HepG2 (cell line): ENCODE measurements around the gene SIN3A. TPM values are rescaled to one million over a fixed set of nuclear protein-coding genes. Genes with fewer than 3 reads are reported as not detected.
A peak's percentile ranks its signal among the peaks of the same experiment; 100 is the strongest.

Experiments used
- ELF1 ChIP-seq: sonication (generic); formaldehyde crosslinking; IDR thresholded peaks from 2 replicates; pipeline ENCODE4 v1.4.0; 2020; ENCODE audit warnings: missing genetic modification reagents
- GTF3A ChIP-seq: sonication (generic); formaldehyde crosslinking; conservative IDR thresholded peaks from 2 replicates; pipeline ENCODE4 v1.4.0; 2020; ENCODE audit warnings: mild to moderate bottlenecking, missing genetic modification reagents
- HIVEP1 ChIP-seq: sonication (generic); formaldehyde crosslinking; IDR thresholded peaks from 2 replicates; pipeline ENCODE4 v1.4.0; 2020; ENCODE audit warnings: mild to moderate bottlenecking, missing genetic modification reagents
- HNRNPLL ChIP-seq: fragments of 200-400 bp; formaldehyde crosslinking; IDR thresholded peaks from 2 replicates; pipeline ENCODE4 v1.6.1; 2017; ENCODE audit warnings: mild to moderate bottlenecking, low read depth, low read length; ENCODE audit not compliant: poor library complexity, severe bottlenecking
- HOXA3 ChIP-seq: sonication (generic); formaldehyde crosslinking; IDR thresholded peaks from 2 replicates; pipeline ENCODE4 v1.5.0; 2020; ENCODE audit warnings: missing genetic modification reagents
- ISL2 ChIP-seq: sonication (generic); formaldehyde crosslinking; IDR thresholded peaks from 2 replicates; pipeline ENCODE4 v1.5.0; 2020; ENCODE audit warnings: missing genetic modification reagents
- KDM4B ChIP-seq: sonication (generic); formaldehyde crosslinking; IDR thresholded peaks from 2 replicates; pipeline ENCODE4 v1.4.0; 2020; ENCODE audit warnings: missing genetic modification reagents
- KDM5A ChIP-seq: fragments of 200-600 bp; sonication (generic); IDR thresholded peaks from 2 replicates; pipeline ENCODE4 v1.7.0; 2018; ENCODE audit warnings: antibody characterized with exemption, mild to moderate bottlenecking, low read length, borderline replicate concordance
- KLF13 ChIP-seq: sonication (generic); formaldehyde crosslinking; IDR thresholded peaks from 2 replicates; pipeline ENCODE4 v1.4.0; 2020; ENCODE audit warnings: mild to moderate bottlenecking, missing genetic modification reagents
- MTF2 ChIP-seq: sonication (generic); formaldehyde crosslinking; IDR thresholded peaks from 2 replicates; pipeline ENCODE4 v1.5.0; 2020; ENCODE audit warnings: missing genetic modification reagents, borderline replicate concordance
- MXD4 ChIP-seq: IDR thresholded peaks from 2 replicates; pipeline ENCODE4 v1.6.1; 2016; ENCODE audit warnings: mild to moderate bottlenecking, missing biosample characterization, missing genetic modification reagents
- MXI1 ChIP-seq: IDR thresholded peaks from 3 replicates; pipeline ENCODE4 v1.6.1; 2012; ENCODE audit warnings: low read depth, low read length, inconsistent platforms, borderline replicate concordance
- NR2F1 ChIP-seq, 2 experiments: fragments of 450-650 bp in 1 of 2; formaldehyde crosslinking in 1 of 2; IDR thresholded peaks; 2 replicates each; pipeline versions ENCODE4 v1.5.0 to v1.6.1; 2016 to 2020; ENCODE audit warnings: mild to moderate bottlenecking in 1 of 2, missing compliant biosample characterization in 1 of 2, missing genetic modification reagents in 1 of 2, moderate library complexity in 1 of 2
- TARDBP ChIP-seq: sonication (generic); formaldehyde crosslinking; IDR thresholded peaks from 2 replicates; pipeline ENCODE4 v1.8.0; 2022; ENCODE audit warnings: mild to moderate bottlenecking, missing genetic modification reagents
- ZMAT3 ChIP-seq: sonication (generic); formaldehyde crosslinking; conservative IDR thresholded peaks from 2 replicates; pipeline ENCODE4 v1.7.0; 2021; ENCODE audit warnings: missing genetic modification reagents
- ZNF468 ChIP-seq: sonication (generic); formaldehyde crosslinking; IDR thresholded peaks from 2 replicates; pipeline ENCODE4 v1.8.0; 2022; ENCODE audit warnings: mild to moderate bottlenecking, moderate library complexity, missing genetic modification reagents
- ZNF563 ChIP-seq: sonication (generic); formaldehyde crosslinking; IDR thresholded peaks from 2 replicates; pipeline ENCODE4 v1.8.0; 2022; ENCODE audit warnings: mild to moderate bottlenecking, moderate library complexity, missing genetic modification reagents
- ZNF746 ChIP-seq: sonication (generic); formaldehyde crosslinking; IDR thresholded peaks from 2 replicates; pipeline ENCODE4 v1.8.0; 2022; ENCODE audit warnings: mild to moderate bottlenecking, missing genetic modification reagents
- ZNF770 ChIP-seq: sonication (generic); formaldehyde crosslinking; IDR thresholded peaks from 2 replicates; pipeline ENCODE4 v1.5.0; 2020; ENCODE audit warnings: mild to moderate bottlenecking, missing genetic modification reagents
- polyA plus RNA-seq, 8 experiments: library from polyadenylated mRNA; depleted of rRNA in 3 of 8; stranded (reverse) in 7 of 8; unstranded in 1 of 8; fragments of >200 nt; fragmentation: Illumina TruSeq in 4 of 8; extraction: Trizol in 4 of 8; gene quantifications; 2 replicates each; pipeline versions ENCODE4 v1.2.1 to v1.2.3, GENCODE V29; 2011 to 2016; ENCODE audit warnings: low read depth in 4 of 8, missing spikeins in 1 of 8, mixed read lengths in 1 of 8; ENCODE audit not compliant: insufficient read depth in 1 of 8
- total RNA-seq, 5 experiments: library from RNA; depleted of rRNA; stranded (reverse); fragments of >200 nt; fragmentation: Illumina TruSeq; extraction: Trizol; gene quantifications; 2 replicates each; pipeline ENCODE4 v1.2.3, GENCODE V29; 2016; ENCODE audit warnings: low read depth in 1 of 5
- TF ChIP-seq, protein P1 (sequence below): sonication (generic); formaldehyde crosslinking; IDR thresholded peaks from 2 replicates; pipeline ENCODE4 v1.8.0; 2022; ENCODE audit warnings: mild to moderate bottlenecking, missing genetic modification reagents
- TF ChIP-seq, protein P2 (sequence below), 2 experiments: fragments of 450-650 bp in 1 of 2; sonication (generic) in 1 of 2; formaldehyde crosslinking; IDR thresholded peaks; 2 replicates each; pipeline versions ENCODE4 v1.5.0 to v1.8.0; 2020 to 2022; ENCODE audit warnings: mild to moderate bottlenecking in 1 of 2, missing genetic modification reagents in 1 of 2
- TF ChIP-seq, protein P3 (sequence below): sonication (generic); formaldehyde crosslinking; IDR thresholded peaks from 2 replicates; pipeline ENCODE4 v1.5.0; 2020; ENCODE audit warnings: missing genetic modification reagents, mild to moderate bottlenecking, borderline replicate concordance

The SIN3A gene
- total and polyA plus RNA-seq, 2 of the 13 experiments (the other 11 are each of a cell fraction or from before 2014, with no cell fraction given): 16.1 to 28.1 TPM

GRCh38 chr15:75450307-75451201, 936 bp downstream of the SIN3A start (continued):
- TF ChIP-seq, protein P1, sequence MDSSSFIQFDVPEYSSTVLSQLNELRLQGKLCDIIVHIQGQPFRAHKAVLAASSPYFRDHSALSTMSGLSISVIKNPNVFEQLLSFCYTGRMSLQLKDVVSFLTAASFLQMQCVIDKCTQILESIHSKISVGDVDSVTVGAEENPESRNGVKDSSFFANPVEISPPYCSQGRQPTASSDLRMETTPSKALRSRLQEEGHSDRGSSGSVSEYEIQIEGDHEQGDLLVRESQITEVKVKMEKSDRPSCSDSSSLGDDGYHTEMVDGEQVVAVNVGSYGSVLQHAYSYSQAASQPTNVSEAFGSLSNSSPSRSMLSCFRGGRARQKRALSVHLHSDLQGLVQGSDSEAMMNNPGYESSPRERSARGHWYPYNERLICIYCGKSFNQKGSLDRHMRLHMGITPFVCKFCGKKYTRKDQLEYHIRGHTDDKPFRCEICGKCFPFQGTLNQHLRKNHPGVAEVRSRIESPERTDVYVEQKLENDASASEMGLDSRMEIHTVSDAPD (CRISPR knock-in tag): 0 out of 2 replicates have a peak, but pooled peaks have one; percentile 49
- 0 out of 2 replicates have a peak, but pooled peaks have one; percentile 46 for TF ChIP-seq KLF13 (CRISPR knock-in tag)
- no peak; the same call in 1 of the 2 replicates for TF ChIP-seq HOXA3 (CRISPR knock-in tag)
- TF ChIP-seq, protein P2, sequence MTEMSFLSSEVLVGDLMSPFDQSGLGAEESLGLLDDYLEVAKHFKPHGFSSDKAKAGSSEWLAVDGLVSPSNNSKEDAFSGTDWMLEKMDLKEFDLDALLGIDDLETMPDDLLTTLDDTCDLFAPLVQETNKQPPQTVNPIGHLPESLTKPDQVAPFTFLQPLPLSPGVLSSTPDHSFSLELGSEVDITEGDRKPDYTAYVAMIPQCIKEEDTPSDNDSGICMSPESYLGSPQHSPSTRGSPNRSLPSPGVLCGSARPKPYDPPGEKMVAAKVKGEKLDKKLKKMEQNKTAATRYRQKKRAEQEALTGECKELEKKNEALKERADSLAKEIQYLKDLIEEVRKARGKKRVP (CRISPR knock-in tag; IDR thresholded peaks at IDR 0.05): 0 out of 4 replicates have a peak, but pooled peaks of 1 of the 2 experiments have one; percentile 14
- no peak for TF ChIP-seq GTF3A (CRISPR knock-in tag)
- TF ChIP-seq, protein P3, sequence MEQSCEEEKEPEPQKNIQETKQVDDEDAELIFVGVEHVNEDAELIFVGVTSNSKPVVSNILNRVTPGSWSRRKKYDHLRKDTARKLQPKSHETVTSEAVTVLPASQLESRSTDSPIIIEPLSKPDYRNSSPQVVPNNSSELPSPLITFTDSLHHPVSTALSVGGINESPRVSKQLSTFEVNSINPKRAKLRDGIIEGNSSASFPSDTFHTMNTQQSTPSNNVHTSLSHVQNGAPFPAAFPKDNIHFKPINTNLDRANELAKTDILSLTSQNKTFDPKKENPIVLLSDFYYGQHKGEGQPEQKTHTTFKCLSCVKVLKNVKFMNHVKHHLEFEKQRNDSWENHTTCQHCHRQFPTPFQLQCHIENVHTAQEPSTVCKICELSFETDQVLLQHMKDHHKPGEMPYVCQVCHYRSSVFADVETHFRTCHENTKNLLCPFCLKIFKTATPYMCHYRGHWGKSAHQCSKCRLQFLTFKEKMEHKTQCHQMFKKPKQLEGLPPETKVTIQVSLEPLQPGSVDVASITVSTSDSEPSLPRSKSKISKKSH (CRISPR knock-in tag): peak; percentile 91
- peak; percentile 97 for TF ChIP-seq HIVEP1 (CRISPR knock-in tag)
- TF ChIP-seq NR2F1 (CRISPR knock-in tag; IDR thresholded peaks at IDR 0.05): no peak
- TF ChIP-seq KDM4B: no peak
- 0 out of 2 replicates have a peak, but pooled peaks have one; percentile 26 for TF ChIP-seq MTF2 (CRISPR knock-in tag)
- TF ChIP-seq ELF1 (CRISPR knock-in tag): peak; percentile 53; the same call in 1 of the 2 replicates
- peak; percentile 77 for TF ChIP-seq ZMAT3 (CRISPR knock-in tag)
- peak; percentile 57; the same call in 1 of the 3 replicates for TF ChIP-seq MXI1
- TF ChIP-seq ZNF563 (CRISPR knock-in tag): no peak
- TF ChIP-seq ZNF770: 0 out of 2 replicates have a peak, but pooled peaks have one; percentile 16
- TF ChIP-seq ZNF468 (CRISPR knock-in tag): 0 out of 2 replicates have a peak, but pooled peaks have one; percentile 59
- TF ChIP-seq TARDBP (CRISPR knock-in tag): peak; percentile 40; the same call in 1 of the 2 replicates
- no peak for TF ChIP-seq ZNF746 (CRISPR knock-in tag)
- TF ChIP-seq KDM5A: peak; percentile 37; the same call in 1 of the 2 replicates
- TF ChIP-seq MXD4 (CRISPR knock-in tag): peak; percentile 63
- no peak for TF ChIP-seq ISL2 (CRISPR knock-in tag)
- TF ChIP-seq HNRNPLL: peak; percentile 26
